D341Med (cell line): ENCODE data around the gene STK32C.
"Not testable (repeated sequence)": the region's sequence is repeated elsewhere in the genome, so short reads cannot be mapped to it uniquely, and the experiment has no call there.

ENCODE experiments used
- DNase-seq: peaks from one replicate; pipeline ENCODE4 v3.0.0; 2012; ENCODE audit warnings: low spot score

Gene STK32C

DNA sequence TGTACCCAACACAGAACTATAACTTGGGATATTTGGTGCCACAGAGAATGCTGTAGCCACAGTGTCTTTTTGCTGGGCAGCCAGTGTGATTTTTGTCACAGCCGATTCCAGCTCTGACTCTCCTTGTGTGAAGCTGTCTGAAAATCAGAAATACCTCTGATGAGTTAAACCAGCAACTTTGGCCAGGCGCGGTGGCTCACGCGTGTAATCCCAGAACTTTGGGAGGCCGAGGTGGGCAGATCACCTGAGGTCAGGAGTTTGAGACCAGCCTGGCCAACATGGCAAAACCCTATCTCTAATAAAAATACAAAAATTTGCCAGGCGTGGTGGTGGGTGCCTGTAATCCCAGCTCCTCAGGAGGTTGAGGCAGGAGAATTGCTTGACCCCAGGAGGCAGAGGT lies 30.1 kb upstream of the STK32C start:
- DNase-seq = not testable (repeated sequence)

DNA sequence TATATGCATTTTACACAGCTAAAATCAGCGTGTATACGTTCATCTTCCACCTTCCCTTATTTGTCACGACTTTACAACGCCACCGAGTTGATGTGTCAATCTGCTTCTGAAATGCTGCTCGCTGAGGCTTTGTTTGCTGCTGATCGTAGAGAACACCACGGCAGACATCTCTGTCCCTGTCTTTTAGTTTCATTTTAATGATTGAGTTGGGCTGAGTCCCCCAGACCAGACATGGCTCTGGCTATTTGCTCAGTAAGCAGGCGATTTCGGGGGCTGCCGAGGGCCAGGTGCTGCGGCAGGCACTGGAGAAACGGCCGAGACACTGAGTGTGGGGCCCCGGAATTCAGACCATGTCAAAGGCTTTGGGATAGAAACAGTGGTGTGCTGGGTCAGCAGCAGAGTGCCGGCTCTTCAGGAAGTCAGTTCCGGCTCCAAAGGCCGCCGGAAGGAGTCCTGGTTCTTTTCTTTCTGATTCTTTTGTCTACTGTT lies 29.2 kb upstream of the STK32C start:
- no peak for DNase-seq

- DNase-seq = no peak
Observed at GRCh38 chr10:132336064-132336746, 28.5 kb upstream of the STK32C start.

DNA sequence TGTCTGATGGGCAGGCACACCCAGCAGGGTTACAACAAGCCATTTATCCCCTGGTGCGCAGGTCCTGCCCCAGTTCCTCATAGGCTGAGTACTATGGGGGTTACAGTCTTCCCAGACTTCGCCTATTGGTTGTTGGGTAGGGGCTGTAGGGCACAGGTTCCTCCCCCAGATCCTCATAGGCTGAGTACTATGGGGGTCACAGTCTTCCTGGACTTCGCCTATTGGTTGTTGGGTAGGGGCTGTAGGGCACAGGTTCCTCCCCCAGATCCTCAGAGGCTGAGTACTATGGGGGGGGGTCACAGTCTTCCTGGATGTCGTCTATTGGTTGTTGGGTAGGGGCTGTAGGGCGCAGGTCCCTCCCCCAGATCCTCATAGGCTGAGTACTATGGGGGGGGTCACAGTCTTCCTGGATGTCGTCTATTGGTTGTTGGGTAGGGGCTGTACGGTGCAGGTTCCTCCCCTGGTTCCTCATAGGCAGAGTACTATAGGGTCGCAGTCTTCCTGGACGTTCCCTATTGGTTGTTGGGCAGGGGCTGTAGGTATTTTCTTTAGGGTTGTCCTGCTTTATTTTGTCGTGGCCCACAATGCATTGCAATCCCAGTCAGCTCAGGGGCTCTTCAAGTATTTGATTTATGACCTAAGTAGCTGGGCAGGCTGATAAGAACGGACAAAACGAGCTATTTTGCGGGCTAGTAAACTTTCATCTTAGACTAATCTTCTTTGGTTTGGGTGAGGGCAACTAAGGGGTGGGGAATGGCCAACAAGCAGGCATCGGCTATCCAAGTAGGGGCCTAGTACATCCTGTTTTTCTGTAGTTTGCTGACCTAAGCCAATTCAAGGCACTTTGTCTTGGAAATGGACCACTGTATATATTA lies 27.7 kb upstream of the STK32C start:
- no peak for DNase-seq

DNA sequence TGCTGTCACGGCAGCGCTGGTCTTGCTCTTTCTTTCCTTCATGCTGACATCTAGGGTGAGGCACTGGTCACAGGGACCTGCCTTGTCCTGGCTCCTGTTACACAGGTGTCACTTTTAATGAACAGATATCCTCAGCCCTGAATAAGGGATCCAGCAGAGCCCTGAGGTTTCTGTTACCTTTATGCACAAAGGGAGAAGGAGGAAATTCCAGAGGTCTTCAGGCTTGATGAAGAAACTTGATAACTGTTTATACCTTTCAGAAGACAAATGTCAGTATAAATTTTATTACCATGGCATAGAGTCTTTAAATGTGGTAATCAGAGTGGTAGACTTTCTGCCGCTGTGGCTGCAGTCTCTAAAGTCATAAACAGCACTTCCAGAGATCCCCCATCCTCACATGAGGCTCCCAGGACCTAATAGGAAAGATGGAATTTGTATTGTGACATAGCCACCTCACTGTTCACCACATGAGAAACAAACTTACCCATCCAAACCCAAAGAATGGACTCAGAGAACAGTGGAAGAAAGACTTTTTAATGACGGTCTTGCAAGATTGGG lies 27.0 kb upstream of the STK32C start:
- DNase-seq = no peak

DNA sequence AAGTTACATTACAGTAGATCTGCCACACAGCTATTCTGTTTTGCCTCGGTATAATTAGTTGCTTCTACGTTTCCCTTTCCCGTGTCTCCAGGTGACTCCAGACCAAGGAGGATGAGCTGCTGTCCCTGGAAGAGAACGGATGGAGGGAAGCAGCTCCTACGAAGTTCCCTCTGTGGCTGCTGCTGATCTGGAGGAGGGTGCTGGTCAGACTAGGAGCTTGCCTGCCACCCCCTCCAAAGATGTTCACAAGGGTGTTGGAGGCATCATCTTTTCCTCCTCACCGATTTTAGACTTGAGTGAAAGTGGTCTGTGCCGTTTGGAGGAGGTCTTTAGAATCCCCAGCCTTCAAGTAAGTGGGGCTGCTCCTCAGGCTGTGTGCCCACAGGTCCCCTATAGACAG lies 25.6 kb upstream of the STK32C start:
- no peak for DNase-seq

DNA sequence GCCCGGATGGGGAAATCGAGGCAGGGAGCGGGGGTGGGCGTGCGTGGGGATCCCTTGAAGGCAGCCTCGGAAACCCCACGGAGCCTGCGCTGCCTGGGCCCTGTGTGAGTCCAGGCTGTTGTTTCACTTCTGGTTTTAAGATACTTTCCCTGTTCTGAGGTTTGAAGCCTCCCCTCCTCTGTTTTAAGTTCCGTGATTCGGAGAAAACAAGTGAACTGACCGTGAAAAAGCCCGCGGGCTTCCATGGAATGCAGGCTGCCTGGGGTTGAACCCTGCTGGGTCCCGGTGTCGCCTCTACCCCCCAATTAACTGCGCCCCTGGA lies 24.6 kb upstream of the STK32C start:
- DNase-seq = no peak

- peak; percentile 100 for DNase-seq
Observed at GRCh38 chr10:132331601-132332432, 24.1 kb upstream of the STK32C start, which contains the start of gene LRRC27. LRRC27 (plus strand) TSS chr10:132332193; CDS start chr10:132333525, 1,332 bp downstream.

- no peak for DNase-seq
Observed at GRCh38 chr10:132330486-132330833, 22.7 kb upstream of the STK32C start.

DNA sequence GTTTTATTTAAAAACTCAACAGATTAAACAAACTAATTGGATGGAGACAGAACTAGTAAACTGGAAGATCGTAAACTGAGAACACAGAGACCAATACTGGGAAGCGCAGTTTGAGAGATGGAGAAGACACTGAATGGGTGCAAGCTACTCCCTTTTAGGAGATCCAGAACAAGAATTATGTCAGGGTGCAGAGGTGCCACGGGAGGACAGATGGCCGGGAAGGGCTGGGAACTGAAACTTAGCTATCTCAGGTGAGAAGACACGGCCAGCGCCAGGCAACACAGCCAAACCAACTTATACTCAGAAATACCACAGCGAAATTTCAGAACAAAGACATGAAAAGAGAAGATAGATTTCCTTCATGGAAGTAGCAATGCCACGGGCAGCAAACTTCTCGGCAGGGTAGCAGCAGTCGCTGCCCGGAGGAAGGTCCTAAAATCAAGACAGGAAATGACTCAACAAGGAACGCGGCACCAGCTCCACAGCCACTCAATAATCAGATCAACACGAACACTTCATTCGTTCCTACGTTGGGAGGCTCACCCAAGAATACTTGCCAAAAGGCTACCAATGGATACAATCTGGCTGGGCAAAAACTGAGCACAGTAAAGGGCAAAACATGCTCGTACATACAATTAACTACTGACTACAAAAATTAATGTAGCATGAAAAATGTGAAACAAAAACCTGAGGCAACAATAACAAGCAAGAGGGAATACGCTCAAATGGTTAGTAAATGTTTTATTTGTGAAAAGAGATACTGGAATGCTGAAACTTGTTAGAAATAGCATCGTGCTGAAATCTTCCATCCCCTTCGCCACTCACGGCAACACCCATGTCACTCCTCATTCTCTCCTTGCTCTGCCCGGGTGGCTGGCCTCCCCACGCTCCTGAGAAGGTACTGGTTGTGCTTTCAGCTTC lies 22.1 kb upstream of the STK32C start:
- DNase-seq = no peak

DNA sequence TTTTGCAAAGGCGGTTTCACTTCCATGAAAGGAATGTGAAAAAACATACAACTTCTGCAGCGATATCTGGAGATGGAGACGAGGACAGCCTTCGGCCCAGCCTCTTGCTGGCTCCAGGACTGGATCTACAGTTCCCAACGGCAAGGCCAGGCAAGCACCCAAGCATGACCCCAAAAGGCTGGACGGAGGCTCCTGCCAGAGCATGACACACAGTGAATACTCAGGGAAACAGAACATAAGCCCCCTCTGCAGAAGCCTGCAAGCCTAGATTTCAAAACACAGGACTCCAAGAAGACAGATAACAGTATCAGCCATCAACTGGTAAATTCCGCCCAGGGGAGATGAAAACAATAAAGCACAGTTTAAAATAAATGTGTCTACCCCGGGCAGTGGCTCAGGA lies 21.0 kb upstream of the STK32C start:
- DNase-seq = no peak

GRCh38 chr10:132328106-132328505 lies 20.4 kb upstream of the STK32C start:
- no peak for DNase-seq

DNA sequence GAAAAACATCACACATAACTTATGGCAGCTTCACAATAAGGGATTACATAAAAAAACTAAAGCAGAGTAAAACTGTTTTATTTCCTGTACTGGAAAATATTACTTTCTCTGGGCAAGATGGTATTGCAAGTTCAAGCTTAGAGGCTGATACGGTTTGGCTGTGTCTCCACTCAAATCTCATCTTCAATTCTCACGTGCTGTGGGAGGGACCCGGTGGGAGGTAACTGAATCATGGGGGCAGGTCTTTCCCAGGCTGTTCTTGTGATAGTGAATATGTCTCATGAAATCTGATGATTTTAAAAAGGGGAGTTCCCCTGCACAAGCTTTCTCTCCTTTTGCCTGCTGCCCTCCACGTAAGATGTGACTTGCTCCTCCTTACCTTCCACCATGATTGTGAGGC lies 19.2 kb upstream of the STK32C start:
- DNase-seq = no peak

GRCh38 chr10:132326344-132326889 lies 18.7 kb upstream of the STK32C start:
- no peak for DNase-seq

DNA sequence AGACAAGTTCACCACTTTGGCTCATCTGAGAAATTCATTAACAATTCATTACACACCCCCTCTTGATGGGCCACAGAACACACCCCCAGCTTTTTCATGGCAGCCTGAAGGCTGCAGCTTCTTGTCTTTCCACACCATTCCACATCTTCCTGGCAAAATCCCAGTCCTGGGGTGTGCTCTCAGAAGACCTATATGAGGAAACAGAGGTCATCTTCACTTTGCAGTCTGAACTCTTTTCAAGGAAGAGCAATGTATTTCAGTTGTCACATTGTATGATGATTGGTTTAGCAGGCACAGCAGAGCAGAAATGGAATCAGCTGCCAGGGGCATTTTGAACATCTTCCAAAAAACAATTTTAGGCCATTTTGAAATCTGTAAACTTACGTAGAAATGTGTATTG lies 16.4 kb upstream of the STK32C start:
- no peak for DNase-seq

DNA sequence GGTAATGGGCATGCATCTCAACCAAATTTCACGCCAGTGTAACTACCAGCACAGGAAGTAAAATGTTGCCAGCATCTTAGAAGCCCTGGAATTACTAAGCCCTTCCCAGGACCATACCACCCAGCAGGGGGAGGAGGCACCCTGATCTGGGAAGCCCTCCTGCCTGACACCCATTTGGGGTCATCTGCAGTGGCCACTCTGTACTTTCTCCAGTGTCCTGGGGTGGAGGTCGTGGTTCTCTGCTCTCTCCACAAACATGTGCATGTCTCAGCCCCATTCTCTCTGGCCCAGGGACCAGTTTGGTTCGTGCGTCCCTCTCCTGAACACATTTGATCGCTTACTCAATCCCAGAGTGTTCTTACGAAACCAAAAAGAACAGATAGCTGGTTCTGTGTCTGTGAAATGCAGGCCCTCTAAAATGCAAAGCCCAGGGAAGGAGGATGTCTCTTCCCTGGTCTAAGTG lies 14.9 kb upstream of the STK32C start:
- DNase-seq = no peak

DNA sequence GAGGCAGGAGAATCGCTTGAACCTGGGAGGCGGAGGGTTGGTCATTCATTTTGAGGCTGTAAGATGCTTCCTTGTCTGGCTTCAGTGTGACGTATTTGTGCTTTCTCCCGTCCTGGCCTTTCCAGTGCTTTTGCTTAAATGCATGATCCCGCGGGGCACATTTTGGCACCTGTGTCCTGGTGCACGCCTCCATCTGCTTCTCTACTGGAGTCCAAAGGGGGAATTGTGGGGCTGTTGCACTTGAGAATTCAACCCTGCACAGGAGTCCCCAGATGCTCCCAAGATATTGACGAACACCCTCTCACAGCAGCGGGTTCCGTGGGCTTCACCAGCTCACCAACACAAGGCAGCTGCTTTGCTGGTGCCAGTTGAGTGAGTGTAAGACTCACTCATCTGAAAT lies 14.0 kb upstream of the STK32C start:
- DNase-seq = no peak

DNA sequence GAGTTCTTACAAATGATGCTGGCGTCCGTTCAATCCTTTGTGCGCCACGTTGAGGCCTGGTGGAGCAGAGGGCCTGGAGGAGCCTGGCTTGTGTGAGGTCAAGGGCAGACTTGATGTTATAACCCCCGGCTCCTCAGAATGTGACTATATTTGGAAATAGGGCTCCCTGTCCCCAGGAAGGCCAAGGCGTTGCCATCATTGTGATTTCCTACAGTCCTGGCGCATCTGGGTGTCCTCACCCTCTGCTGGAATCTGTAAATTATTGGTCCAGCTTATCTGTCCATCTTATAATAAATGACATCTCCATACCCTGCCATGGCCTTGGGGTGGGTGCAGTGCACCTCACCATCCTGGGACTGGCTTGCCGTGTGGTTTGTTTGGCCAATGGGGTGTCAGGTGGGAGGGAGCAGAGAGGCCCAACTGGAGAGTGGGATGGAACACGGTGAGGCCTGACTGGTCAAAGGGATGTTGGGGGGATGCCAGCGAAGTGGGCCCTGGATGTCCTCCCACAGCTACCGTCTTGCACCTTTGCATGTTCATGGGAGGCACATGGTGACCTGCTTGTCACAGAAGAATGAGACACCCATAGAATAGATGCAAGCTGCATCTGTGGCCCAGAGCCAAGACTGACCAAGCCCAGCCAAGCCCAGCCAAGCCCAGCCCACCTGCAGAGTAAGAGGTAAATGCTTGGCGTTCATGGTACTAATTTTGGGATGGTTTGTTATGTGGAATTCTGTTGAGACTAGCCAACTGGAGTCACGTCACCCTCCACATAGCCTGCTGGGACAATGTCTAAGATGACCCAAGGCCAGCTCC lies 13.1 kb upstream of the STK32C start:
- DNase-seq = no peak

GRCh38 chr10:132319853-132320653 lies 12.3 kb upstream of the STK32C start:
- DNase-seq = no peak
